ENCODE results near the gene CPLANE2. TPM values are rescaled to one million over a fixed set of nuclear protein-coding genes. Genes with fewer than 3 reads are reported as not detected.
"Not testable (repeated sequence)": the region's sequence is repeated elsewhere in the genome, so short reads cannot be mapped to it uniquely, and the experiment has no call there.

CPLANE2 gene
- total RNA-seq, 1 donor from 2014 or later, result 3.0 TPM

- no peak overlapping the region for H2AFZ ChIP-seq (replicated peaks)
- TF ChIP-seq EZH2phosphoT487 (IDR thresholded peaks at IDR 0.05) (no peak), EZH2 (IDR thresholded peaks at IDR 0.05) (no peak), CTCF (IDR thresholded peaks at IDR 0.05) (no peak)
- H3K27ac Mint-ChIP-seq, result no peak overlapping the region
- peaks cover 13% of the 10 kb centered on the region for H3K4me1 ChIP-seq
- peaks cover 98% of the 10 kb centered on the region for H3K27me3 ChIP-seq
- H3F3A ChIP-seq (ENCODE audit: low read depth), result peaks cover 21% of the 10 kb centered on the region
- H3K4me2 ChIP-seq, result no peak overlapping the region
- no peaks in the 10 kb centered on the region for H3K36me3 ChIP-seq
- H3K79me2 ChIP-seq (ENCODE audit: low read depth), result no peaks in the 10 kb centered on the region
- H3K27me3 Mint-ChIP-seq (ENCODE audit: insufficient read depth, low read depth), result peaks cover 51% of the 10 kb centered on the region
- no peaks in the 10 kb centered on the region for H3K36me3 Mint-ChIP-seq
- no peak overlapping the region for H3K4me3 ChIP-seq
- peaks cover 23% of the 10 kb centered on the region for H3K4me1 Mint-ChIP-seq
- peaks cover 29% of the 10 kb centered on the region for H4K20me1 ChIP-seq (ENCODE audit: low read depth)
- DNase-seq (ENCODE audit: low spot score), result no peak
- H3K9me3 ChIP-seq (ENCODE audit: low read depth), result no peaks in the 10 kb centered on the region
- no peaks in the 10 kb centered on the region for H3K9me3 Mint-ChIP-seq
- H3K4me3 Mint-ChIP-seq, result peak overlapping the region; percentile 40
- H3K9ac ChIP-seq, result no peak overlapping the region
- H3K27ac ChIP-seq, result no peak overlapping the region
Measured at GRCh38 chr1:16224472-16224871, 12.5 kb downstream of the CPLANE2 start.

- Mint-ChIP-seq H3K27me3 (ENCODE audit: insufficient read depth, low read depth) (peaks cover 43% of the 10 kb centered on the region), H3K4me1 (peaks cover 19% of the 10 kb centered on the region)
- Histone ChIP-seq H3K27me3 (peaks cover 96% of the 10 kb centered on the region), H4K20me1 (ENCODE audit: low read depth) (peaks cover 18% of the 10 kb centered on the region), H3F3A (ENCODE audit: low read depth) (peaks cover 14% of the 10 kb centered on the region)
- not testable (repeated sequence) for H3K9me3 ChIP-seq (ENCODE audit: low read depth); H3K79me2 ChIP-seq (ENCODE audit: low read depth); DNase-seq (ENCODE audit: low spot score); H3K4me3 ChIP-seq; H3K9me3 Mint-ChIP-seq; H3K4me2 ChIP-seq; H3K4me3 Mint-ChIP-seq; H2AFZ ChIP-seq (replicated peaks); H3K36me3 ChIP-seq; H3K36me3 Mint-ChIP-seq; H3K27ac ChIP-seq; H3K27ac Mint-ChIP-seq; H3K9ac ChIP-seq; H3K4me1 ChIP-seq
Measured at GRCh38 chr1:16222716-16223115, 14.3 kb downstream of the CPLANE2 start.

GRCh38 chr1:16221499-16221898, 15.5 kb downstream of the CPLANE2 start:
- Histone ChIP-seq H2AFZ (replicated peaks) (no peak overlapping the region), H3K4me1 (peaks cover 6% of the 10 kb centered on the region), H3K4me3 (no peak overlapping the region), H3K9ac (no peak overlapping the region), H3K27ac (no peak overlapping the region), H3F3A (ENCODE audit: low read depth) (peaks cover 10% of the 10 kb centered on the region), H3K79me2 (ENCODE audit: low read depth) (no peaks in the 10 kb centered on the region), H3K9me3 (ENCODE audit: low read depth) (no peaks in the 10 kb centered on the region), H3K4me2 (no peak overlapping the region), H3K36me3 (no peaks in the 10 kb centered on the region), H4K20me1 (ENCODE audit: low read depth) (peaks cover 8% of the 10 kb centered on the region), H3K27me3 (peaks cover 93% of the 10 kb centered on the region)
- no peak overlapping the region for H3K4me3 Mint-ChIP-seq
- no peak for DNase-seq (ENCODE audit: low spot score)
- no peak overlapping the region for H3K27ac Mint-ChIP-seq
- peaks cover 35% of the 10 kb centered on the region for H3K27me3 Mint-ChIP-seq (ENCODE audit: insufficient read depth, low read depth)
- TF ChIP-seq EZH2phosphoT487 (IDR thresholded peaks at IDR 0.05), result no peak
- TF ChIP-seq CTCF (IDR thresholded peaks at IDR 0.05), result no peak
- no peak for TF ChIP-seq EZH2 (IDR thresholded peaks at IDR 0.05)
- no peaks in the 10 kb centered on the region for H3K9me3 Mint-ChIP-seq
- H3K4me1 Mint-ChIP-seq, result peaks cover 20% of the 10 kb centered on the region
- no peaks in the 10 kb centered on the region for H3K36me3 Mint-ChIP-seq

GRCh38 chr1:16219968-16220500, 16.9 kb downstream of the CPLANE2 start:
- no peaks in the 10 kb centered on the region for H3K36me3 Mint-ChIP-seq
- Histone ChIP-seq H3K36me3 (no peaks in the 10 kb centered on the region), H3K27ac (no peak overlapping the region), H3K79me2 (ENCODE audit: low read depth) (no peaks in the 10 kb centered on the region), H2AFZ (replicated peaks) (no peak overlapping the region), H3K9me3 (ENCODE audit: low read depth) (no peaks in the 10 kb centered on the region), H3K4me3 (no peak overlapping the region), H3K4me1 (peaks cover 5% of the 10 kb centered on the region), H3K27me3 (peaks cover 81% of the 10 kb centered on the region), H4K20me1 (ENCODE audit: low read depth) (no peaks in the 10 kb centered on the region), H3K9ac (no peak overlapping the region), H3F3A (ENCODE audit: low read depth) (peaks cover 15% of the 10 kb centered on the region), H3K4me2 (no peak overlapping the region)
- H3K27ac Mint-ChIP-seq, result no peak overlapping the region
- H3K4me1 Mint-ChIP-seq, result peaks cover 20% of the 10 kb centered on the region
- H3K4me3 Mint-ChIP-seq, result no peak overlapping the region
- H3K9me3 Mint-ChIP-seq, result no peaks in the 10 kb centered on the region
- TF ChIP-seq EZH2phosphoT487 (IDR thresholded peaks at IDR 0.05), result no peak
- DNase-seq (ENCODE audit: low spot score), result no peak
- H3K27me3 Mint-ChIP-seq (ENCODE audit: insufficient read depth, low read depth), result peaks cover 29% of the 10 kb centered on the region

All from neural progenitor cell (in vitro differentiated cells).